Inflammatory macrophage treated with lipopolysaccharide for 4 hours (primary cell): ENCODE measurements around the gene D2HGDH.
"Not testable (repeated sequence)": the region's sequence is repeated elsewhere in the genome, so short reads cannot be mapped to it uniquely, and the experiment has no call there.

Source experiments
- DNase-seq: peaks from one replicate; pipeline ENCODE4 v3.0.0-alpha.2; 2020

D2HGDH gene

GRCh38 chr2:241796610-241797138 is 62.2 kb downstream of the D2HGDH start:
- DNase-seq: no peak

- no peak for DNase-seq
Observed at GRCh38 chr2:241797441-241798080, 63.1 kb downstream of the D2HGDH start.

- DNase-seq: no peak
Observed at GRCh38 chr2:241798081-241798630, 63.7 kb downstream of the D2HGDH start.

- no peak for DNase-seq
Observed at GRCh38 chr2:241798631-241799521, 64.4 kb downstream of the D2HGDH start.

GRCh38 chr2:241799522-241800197 is 65.2 kb downstream of the D2HGDH start:
- DNase-seq: no peak

GRCh38 chr2:241800198-241800903 is 65.9 kb downstream of the D2HGDH start:
- not testable (repeated sequence) for DNase-seq

- DNase-seq: no peak
Observed at GRCh38 chr2:241801611-241802420, 67.4 kb downstream of the D2HGDH start.

GRCh38 chr2:241802421-241803318 is 68.2 kb downstream of the D2HGDH start:
- DNase-seq: no peak

- peak; percentile 37 for DNase-seq
Observed at GRCh38 chr2:241803387-241804325, 69.2 kb downstream of the D2HGDH start.

GRCh38 chr2:241804326-241805229 is 70.1 kb downstream of the D2HGDH start:
- DNase-seq: peak; percentile 45

- not testable (repeated sequence) for DNase-seq
Observed at GRCh38 chr2:241806217-241806616, 71.8 kb downstream of the D2HGDH start.

- no peak for DNase-seq
Observed at GRCh38 chr2:241808051-241808720, 73.8 kb downstream of the D2HGDH start.

GRCh38 chr2:241808721-241809382 is 74.4 kb downstream of the D2HGDH start, which contains the start of gene NEU4:
TSS of gene NEU4 (plus strand) at chr2:241809193. CDS start at chr2:241814485, 5,292 bp downstream.
- no peak for DNase-seq

GRCh38 chr2:241809383-241810306 is 75.2 kb downstream of the D2HGDH start:
- DNase-seq: no peak
